ENCODE measurements around the gene LDLRAD4.

LDLRAD4 gene

DNA sequence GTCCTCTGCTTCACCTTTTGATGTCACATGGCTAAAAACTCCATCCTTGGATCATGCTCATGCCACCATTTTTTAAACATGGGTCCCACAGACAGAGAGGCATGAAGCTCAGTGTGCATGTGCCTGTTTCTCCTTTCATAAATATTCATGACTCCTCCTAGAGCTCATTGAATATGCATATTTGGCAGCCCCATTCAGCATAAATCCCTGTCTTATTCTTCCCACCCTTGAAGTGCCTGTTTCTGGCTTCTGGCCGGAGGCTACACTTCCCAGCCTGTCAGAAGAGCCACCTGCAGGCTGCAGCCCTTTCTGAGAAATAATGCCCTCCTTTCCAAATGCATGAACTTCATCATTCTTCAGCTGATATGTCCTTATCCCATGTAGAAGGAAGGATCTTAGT lies 109.7 kb downstream of the LDLRAD4 start:
- no peak overlapping the region for H3K4me3 ChIP-seq (ENCODE audit: low read length)
- TF ChIP-seq, protein P1, sequence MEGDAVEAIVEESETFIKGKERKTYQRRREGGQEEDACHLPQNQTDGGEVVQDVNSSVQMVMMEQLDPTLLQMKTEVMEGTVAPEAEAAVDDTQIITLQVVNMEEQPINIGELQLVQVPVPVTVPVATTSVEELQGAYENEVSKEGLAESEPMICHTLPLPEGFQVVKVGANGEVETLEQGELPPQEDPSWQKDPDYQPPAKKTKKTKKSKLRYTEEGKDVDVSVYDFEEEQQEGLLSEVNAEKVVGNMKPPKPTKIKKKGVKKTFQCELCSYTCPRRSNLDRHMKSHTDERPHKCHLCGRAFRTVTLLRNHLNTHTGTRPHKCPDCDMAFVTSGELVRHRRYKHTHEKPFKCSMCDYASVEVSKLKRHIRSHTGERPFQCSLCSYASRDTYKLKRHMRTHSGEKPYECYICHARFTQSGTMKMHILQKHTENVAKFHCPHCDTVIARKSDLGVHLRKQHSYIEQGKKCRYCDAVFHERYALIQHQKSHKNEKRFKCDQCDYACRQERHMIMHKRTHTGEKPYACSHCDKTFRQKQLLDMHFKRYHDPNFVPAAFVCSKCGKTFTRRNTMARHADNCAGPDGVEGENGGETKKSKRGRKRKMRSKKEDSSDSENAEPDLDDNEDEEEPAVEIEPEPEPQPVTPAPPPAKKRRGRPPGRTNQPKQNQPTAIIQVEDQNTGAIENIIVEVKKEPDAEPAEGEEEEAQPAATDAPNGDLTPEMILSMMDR (IDR thresholded peaks at IDR 0.05; ENCODE audit: insufficient read depth, low read depth, low read length, missing control alignments), result no peak
- no peak for DNase-seq (ENCODE audit: low read depth)

DNA sequence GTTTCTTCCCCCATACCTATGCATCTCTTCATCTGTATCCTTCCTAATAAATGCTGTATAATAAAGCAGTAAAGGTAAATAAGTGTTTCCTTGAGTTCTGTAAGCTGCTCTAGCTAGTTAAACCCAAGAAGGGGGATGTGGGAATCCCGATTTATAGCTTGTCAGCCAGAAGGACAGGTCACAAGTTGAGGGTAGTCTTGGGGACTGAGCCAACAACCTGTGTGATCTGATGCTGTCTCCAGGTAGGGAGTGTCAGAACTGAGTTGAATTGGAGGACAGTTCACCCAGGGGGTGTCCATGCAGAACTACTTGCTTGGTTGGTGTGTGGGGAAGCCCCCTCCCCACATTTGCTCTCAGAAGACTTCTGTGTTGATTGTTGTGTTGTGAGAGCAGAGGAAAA lies 112.4 kb downstream of the LDLRAD4 start:
- no peak for DNase-seq (ENCODE audit: low read depth)
- no peak overlapping the region for H3K4me3 ChIP-seq (ENCODE audit: low read length)
- TF ChIP-seq, protein P1 (IDR thresholded peaks at IDR 0.05; ENCODE audit: insufficient read depth, low read depth, low read length, missing control alignments), result no peak

DNA sequence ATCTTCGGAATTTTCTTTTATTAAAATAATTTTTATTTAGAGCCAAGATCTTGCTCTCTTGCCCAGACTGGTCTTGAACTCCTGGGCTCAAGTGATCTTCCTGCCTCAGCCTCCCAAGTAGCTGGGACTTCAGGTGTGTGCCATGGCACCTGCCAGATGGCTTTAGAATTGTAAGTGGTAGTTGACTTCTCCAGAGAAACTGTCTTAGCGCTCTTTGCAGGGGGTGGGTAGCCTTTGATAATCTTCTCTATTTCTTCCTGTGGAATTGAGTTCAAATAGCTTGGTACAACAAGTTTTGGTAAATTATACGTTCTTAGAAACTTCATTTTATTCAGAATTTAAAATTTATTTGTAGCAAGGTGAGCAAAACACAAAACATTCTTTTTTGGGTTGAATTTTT lies 113.3 kb downstream of the LDLRAD4 start:
- no peak overlapping the region for H3K4me3 ChIP-seq (ENCODE audit: low read length)
- TF ChIP-seq, protein P1 (IDR thresholded peaks at IDR 0.05; ENCODE audit: insufficient read depth, low read depth, low read length, missing control alignments), result no peak
- no peak for DNase-seq (ENCODE audit: low read depth)

DNA sequence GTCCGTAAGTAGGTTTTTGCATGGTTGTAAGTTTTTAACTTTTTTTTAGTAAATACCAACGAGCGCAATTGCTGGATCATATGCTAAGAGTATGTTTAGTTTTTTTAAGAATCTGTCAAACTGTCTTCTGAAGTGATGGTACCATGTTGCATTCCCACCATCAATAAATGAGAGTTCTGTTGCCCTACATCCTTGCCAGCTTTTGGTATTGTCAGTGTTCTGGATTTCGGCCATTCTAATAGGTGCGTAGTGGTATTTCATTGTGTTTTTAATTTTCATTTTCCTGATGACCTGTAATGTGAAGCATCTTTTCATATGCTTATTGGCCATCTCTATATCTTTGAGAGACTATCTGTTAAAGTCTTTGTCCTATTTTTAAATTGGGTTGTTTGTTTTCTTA lies 114.3 kb downstream of the LDLRAD4 start:
- no peak for DNase-seq (ENCODE audit: low read depth)
- no peak overlapping the region for H3K4me3 ChIP-seq (ENCODE audit: low read length)
- TF ChIP-seq, protein P1 (IDR thresholded peaks at IDR 0.05; ENCODE audit: insufficient read depth, low read depth, low read length, missing control alignments), result no peak

DNA sequence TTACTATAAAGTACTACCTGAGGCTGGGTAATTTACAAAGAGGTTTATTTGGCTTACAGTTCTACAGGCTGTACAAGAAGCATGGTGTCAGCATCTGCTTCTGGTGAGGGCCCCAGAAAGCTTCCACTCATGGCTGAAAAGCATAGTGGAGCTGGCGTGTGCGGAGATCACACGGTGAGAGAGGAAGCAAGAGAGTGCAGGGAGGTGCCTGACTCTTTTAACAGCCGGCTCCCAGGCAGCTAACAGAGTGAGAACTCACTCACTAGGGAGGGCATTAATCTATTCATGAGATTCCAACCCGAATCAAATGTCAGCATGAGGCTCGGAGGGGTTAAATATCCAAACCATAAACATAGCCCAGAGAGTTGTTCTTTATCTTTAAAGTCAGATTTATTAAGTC lies 117.3 kb downstream of the LDLRAD4 start:
- no peak overlapping the region for H3K4me3 ChIP-seq (ENCODE audit: low read length)
- no peak for DNase-seq (ENCODE audit: low read depth)
- TF ChIP-seq, protein P1 (IDR thresholded peaks at IDR 0.05; ENCODE audit: insufficient read depth, low read depth, low read length, missing control alignments), result no peak

DNA sequence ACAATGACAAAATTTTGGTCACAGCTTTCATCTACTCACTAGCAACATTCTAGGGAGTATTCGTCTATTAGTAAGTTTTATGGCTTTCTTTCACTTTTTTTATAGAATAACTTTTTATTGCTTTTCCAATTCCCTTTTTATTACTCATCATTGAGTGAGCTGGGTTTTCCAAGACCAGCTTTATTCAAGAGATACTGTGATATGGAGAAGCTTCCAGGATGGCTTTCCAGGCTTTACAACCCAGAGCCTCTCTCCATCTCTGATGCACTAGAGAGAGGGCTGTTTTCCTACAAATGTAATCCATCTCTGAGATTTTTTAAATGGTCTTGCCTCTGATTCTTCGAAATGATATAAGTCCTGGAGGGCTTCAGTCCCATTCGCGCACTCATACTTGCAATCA lies 118.3 kb downstream of the LDLRAD4 start:
- DNase-seq (ENCODE audit: low read depth), result no peak
- TF ChIP-seq, protein P1 (IDR thresholded peaks at IDR 0.05; ENCODE audit: insufficient read depth, low read depth, low read length, missing control alignments), result no peak
- H3K4me3 ChIP-seq (ENCODE audit: low read length), result no peak overlapping the region

DNA sequence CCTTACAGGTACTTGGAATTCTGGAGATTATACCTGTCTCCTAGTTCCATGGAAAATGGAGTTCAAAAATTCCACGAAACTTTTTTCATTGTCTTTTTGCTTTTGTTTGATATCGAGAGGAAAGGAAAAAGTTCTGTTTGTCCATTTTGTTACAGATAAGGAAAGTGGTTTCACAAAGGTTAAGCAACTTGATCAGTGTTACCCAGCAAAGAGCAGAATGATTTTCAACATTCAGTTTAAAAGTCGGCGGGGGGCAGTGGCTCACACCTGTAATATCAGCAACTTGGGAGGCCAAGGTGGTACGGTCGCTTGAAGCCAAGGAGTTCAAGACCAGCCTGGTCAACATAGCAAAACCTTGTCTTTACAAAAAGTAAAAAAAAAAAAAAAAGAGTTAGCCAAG lies 118.8 kb downstream of the LDLRAD4 start:
- TF ChIP-seq, protein P1 (IDR thresholded peaks at IDR 0.05; ENCODE audit: insufficient read depth, low read depth, low read length, missing control alignments), result no peak
- DNase-seq (ENCODE audit: low read depth), result no peak
- no peak overlapping the region for H3K4me3 ChIP-seq (ENCODE audit: low read length)

Measured in epithelial cell of esophagus (primary cell).